BLaER1 (cell line): ENCODE data around the gene HAUS7.

Source experiments
- H3K27ac ChIP-seq: shearing (Covaris generic); formaldehyde crosslinking; 2 replicates; pipeline ENCODE4 v1.8.1; 2022
- H3K27me3 ChIP-seq: shearing (Covaris generic); formaldehyde crosslinking; 2 replicates; pipeline ENCODE4 v1.8.1; 2022
- H3K36me3 ChIP-seq: shearing (Covaris generic); formaldehyde crosslinking; 2 replicates; pipeline ENCODE4 v1.8.1; 2022
- H3K4me1 ChIP-seq: shearing (Covaris generic); formaldehyde crosslinking; 2 replicates; pipeline ENCODE4 v1.8.1; 2022
- H3K4me2 ChIP-seq: shearing (Covaris generic); formaldehyde crosslinking; 2 replicates; pipeline ENCODE4 v1.8.1; 2022
- H3K4me3 ChIP-seq: shearing (Covaris generic); formaldehyde crosslinking; 2 replicates; pipeline ENCODE4 v1.8.1; 2022
- H3K9ac ChIP-seq: shearing (Covaris generic); formaldehyde crosslinking; 2 replicates; pipeline ENCODE4 v1.8.1; 2022
- H3K9me3 ChIP-seq: shearing (Covaris generic); formaldehyde crosslinking; 2 replicates; pipeline ENCODE4 v1.8.1; 2022
- H4K20me1 ChIP-seq: shearing (Covaris generic); formaldehyde crosslinking; 2 replicates; pipeline ENCODE4 v1.8.1; 2022
- Cebpa-rat ChIP-seq: shearing (Covaris generic); IDR thresholded peaks from 2 replicates; pipeline ENCODE4 v1.8.1; 2022

Gene HAUS7

GRCh38 chrX:153474266-153474665 lies 3.9 kb upstream of the HAUS7 start:
- Histone ChIP-seq H3K9ac (no peak overlapping the region), H3K27ac (peak overlapping the region; percentile 44; the same call in 1 of the 2 replicates), H3K4me1 (peaks cover 70% of the 10 kb centered on the region), H3K4me2 (peak overlapping the region; percentile 56), H4K20me1 (peaks cover 10% of the 10 kb centered on the region), H3K4me3 (no peak overlapping the region), H3K36me3 (no peaks in the 10 kb centered on the region), H3K27me3 (peaks cover 26% of the 10 kb centered on the region), H3K9me3 (no peaks in the 10 kb centered on the region)
- TF ChIP-seq Cebpa-rat = no peak

GRCh38 chrX:153473126-153473525 lies 2.8 kb upstream of the HAUS7 start:
- Histone ChIP-seq H3K9me3 (no peaks in the 10 kb centered on the region), H4K20me1 (peaks cover 21% of the 10 kb centered on the region), H3K27ac (peak overlapping the region; percentile 49; the same call in 1 of the 2 replicates), H3K9ac (no peak overlapping the region), H3K4me2 (no peak overlapping the region), H3K27me3 (peaks cover 36% of the 10 kb centered on the region), H3K4me1 (peaks cover 73% of the 10 kb centered on the region), H3K36me3 (peaks cover 9% of the 10 kb centered on the region), H3K4me3 (no peak overlapping the region)
- TF ChIP-seq Cebpa-rat = no peak

GRCh38 chrX:153471663-153472280 lies 1.4 kb upstream of the HAUS7 start:
- Histone ChIP-seq H3K36me3 (peaks cover 22% of the 10 kb centered on the region), H3K9ac (no peak overlapping the region), H3K4me2 (peak overlapping the region; percentile 11; the same call in 1 of the 2 replicates), H3K27me3 (peaks cover 34% of the 10 kb centered on the region), H4K20me1 (peaks cover 35% of the 10 kb centered on the region), H3K9me3 (no peaks in the 10 kb centered on the region), H3K4me3 (no peak overlapping the region), H3K4me1 (peaks cover 60% of the 10 kb centered on the region), H3K27ac (peak overlapping the region; percentile 49; the same call in 1 of the 2 replicates)
- no peak for TF ChIP-seq Cebpa-rat

- peaks cover 42% of the 10 kb centered on the region for H3K4me1 ChIP-seq
- H3K4me2 ChIP-seq = peak overlapping the region; percentile 80
- TF ChIP-seq Cebpa-rat = no peak
- H4K20me1 ChIP-seq = peaks cover 49% of the 10 kb centered on the region
- peak overlapping the region; percentile 79 for H3K9ac ChIP-seq
- peaks cover 35% of the 10 kb centered on the region for H3K36me3 ChIP-seq
- peaks cover 39% of the 10 kb centered on the region for H3K27me3 ChIP-seq
- no peaks in the 10 kb centered on the region for H3K9me3 ChIP-seq
- peak overlapping the region; percentile 76 for H3K4me3 ChIP-seq
- peak overlapping the region; percentile 79 for H3K27ac ChIP-seq
Measured at GRCh38 chrX:153469811-153470410, 465 bp downstream of the HAUS7 start.

- no peaks in the 10 kb centered on the region for H3K9me3 ChIP-seq
Measured at GRCh38 chrX:153468008-153468580, 2.3 kb downstream of the HAUS7 start.

GRCh38 chrX:153465691-153466380 lies 4.5 kb downstream of the HAUS7 start:
- no peak overlapping the region for H3K4me3 ChIP-seq
- no peak for TF ChIP-seq Cebpa-rat
- H3K27ac ChIP-seq = no peak overlapping the region
- H3K36me3 ChIP-seq = peaks cover 74% of the 10 kb centered on the region
- no peaks in the 10 kb centered on the region for H3K9me3 ChIP-seq
- H3K9ac ChIP-seq = no peak overlapping the region
- no peak overlapping the region for H3K4me2 ChIP-seq
- peaks cover 10% of the 10 kb centered on the region for H3K4me1 ChIP-seq
- H4K20me1 ChIP-seq = peaks cover 82% of the 10 kb centered on the region
- H3K27me3 ChIP-seq = peaks cover 71% of the 10 kb centered on the region

More at GRCh38 chrX:153468008-153468580, 2.3 kb downstream of the HAUS7 start:
- no peak overlapping the region for H3K27ac ChIP-seq
- no peak for TF ChIP-seq Cebpa-rat
- H3K4me2 ChIP-seq = no peak overlapping the region
- H3K4me3 ChIP-seq = no peak overlapping the region
- H3K36me3 ChIP-seq = peaks cover 53% of the 10 kb centered on the region
- H3K27me3 ChIP-seq = peaks cover 53% of the 10 kb centered on the region
- no peak overlapping the region for H3K9ac ChIP-seq
- peaks cover 62% of the 10 kb centered on the region for H4K20me1 ChIP-seq
- peaks cover 26% of the 10 kb centered on the region for H3K4me1 ChIP-seq

- Histone ChIP-seq H3K4me1 (peaks cover 5% of the 10 kb centered on the region), H4K20me1 (peaks cover 75% of the 10 kb centered on the region), H3K4me3 (no peak overlapping the region), H3K36me3 (peaks cover 90% of the 10 kb centered on the region), H3K27me3 (peaks cover 80% of the 10 kb centered on the region), H3K4me2 (no peak overlapping the region), H3K27ac (no peak overlapping the region), H3K9me3 (no peaks in the 10 kb centered on the region), H3K9ac (no peak overlapping the region)
- TF ChIP-seq Cebpa-rat = no peak
Measured at GRCh38 chrX:153464116-153464515, 6.3 kb downstream of the HAUS7 start.

GRCh38 chrX:153463556-153463955 lies 6.8 kb downstream of the HAUS7 start:
- Histone ChIP-seq H3K27ac (no peak overlapping the region), H3K27me3 (peaks cover 81% of the 10 kb centered on the region), H3K4me3 (no peak overlapping the region), H3K36me3 (peaks cover 91% of the 10 kb centered on the region), H3K9ac (no peak overlapping the region), H3K4me1 (no peaks in the 10 kb centered on the region), H4K20me1 (peaks cover 69% of the 10 kb centered on the region), H3K4me2 (no peak overlapping the region), H3K9me3 (no peaks in the 10 kb centered on the region)
- no peak for TF ChIP-seq Cebpa-rat

GRCh38 chrX:153463031-153463430 lies 7.3 kb downstream of the HAUS7 start:
- no peaks in the 10 kb centered on the region for H3K4me1 ChIP-seq
- peaks cover 67% of the 10 kb centered on the region for H4K20me1 ChIP-seq
- H3K4me2 ChIP-seq = no peak overlapping the region
- peaks cover 91% of the 10 kb centered on the region for H3K36me3 ChIP-seq
- no peak for TF ChIP-seq Cebpa-rat
- H3K9ac ChIP-seq = no peak overlapping the region
- H3K9me3 ChIP-seq = no peaks in the 10 kb centered on the region
- H3K27ac ChIP-seq = no peak overlapping the region
- no peak overlapping the region for H3K4me3 ChIP-seq
- peaks cover 81% of the 10 kb centered on the region for H3K27me3 ChIP-seq

- H3K4me3 ChIP-seq = no peak overlapping the region
- H3K9me3 ChIP-seq = no peaks in the 10 kb centered on the region
- peaks cover 67% of the 10 kb centered on the region for H4K20me1 ChIP-seq
- H3K9ac ChIP-seq = no peak overlapping the region
- H3K4me2 ChIP-seq = no peak overlapping the region
- peaks cover 81% of the 10 kb centered on the region for H3K27me3 ChIP-seq
- H3K27ac ChIP-seq = no peak overlapping the region
- peaks cover 91% of the 10 kb centered on the region for H3K36me3 ChIP-seq
- H3K4me1 ChIP-seq = no peaks in the 10 kb centered on the region
- TF ChIP-seq Cebpa-rat = no peak
Measured at GRCh38 chrX:153462291-153462690, 8.1 kb downstream of the HAUS7 start.
